Measurements from ENCODE around the gene BLZF1.
"Not testable (repeated sequence)": the region's sequence is repeated elsewhere in the genome, so short reads cannot be mapped to it uniquely, and the experiment has no call there.

Gene BLZF1

DNA sequence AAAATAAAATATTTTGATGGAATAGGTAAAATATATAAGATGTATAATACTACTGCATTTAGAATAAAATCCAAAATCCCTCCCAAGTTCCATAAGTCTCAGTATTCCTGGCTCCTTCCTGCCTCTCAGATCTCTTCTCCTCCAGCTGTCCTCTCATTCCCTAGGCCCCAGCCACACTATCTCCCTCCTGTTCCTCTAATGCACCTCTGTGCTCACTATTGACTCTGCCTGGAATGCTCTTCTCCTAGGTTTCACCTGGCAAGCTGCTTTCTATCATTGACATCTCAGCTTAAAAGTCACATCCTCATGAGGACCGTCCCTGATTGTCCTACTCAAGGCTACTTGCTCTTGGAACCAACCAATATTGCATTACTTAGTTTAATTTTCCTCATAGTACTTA, 7.6 kb upstream of the BLZF1 start:
- DNase-seq (ENCODE audit: low read depth): no peak

DNA sequence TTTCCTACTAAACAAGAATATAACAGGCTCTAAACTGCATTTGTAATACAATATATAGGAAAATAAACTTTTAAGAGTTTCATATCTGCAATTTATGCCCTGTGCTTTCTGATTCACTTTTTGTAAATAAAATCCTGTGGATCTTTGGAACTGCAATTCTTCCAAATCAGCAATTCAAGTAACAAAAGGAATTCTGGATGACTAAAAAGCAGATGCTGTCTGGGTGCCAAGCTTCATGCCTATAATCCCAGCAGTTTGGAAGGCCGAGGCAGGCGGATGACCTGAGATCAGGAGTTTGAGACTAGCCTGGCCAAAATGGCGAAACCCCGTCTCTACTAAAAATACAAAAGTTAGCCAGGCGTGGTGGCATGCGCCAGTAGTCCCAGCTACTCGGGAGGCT, 6.7 kb upstream of the BLZF1 start:
- DNase-seq (ENCODE audit: low read depth): peak; percentile 28

DNA sequence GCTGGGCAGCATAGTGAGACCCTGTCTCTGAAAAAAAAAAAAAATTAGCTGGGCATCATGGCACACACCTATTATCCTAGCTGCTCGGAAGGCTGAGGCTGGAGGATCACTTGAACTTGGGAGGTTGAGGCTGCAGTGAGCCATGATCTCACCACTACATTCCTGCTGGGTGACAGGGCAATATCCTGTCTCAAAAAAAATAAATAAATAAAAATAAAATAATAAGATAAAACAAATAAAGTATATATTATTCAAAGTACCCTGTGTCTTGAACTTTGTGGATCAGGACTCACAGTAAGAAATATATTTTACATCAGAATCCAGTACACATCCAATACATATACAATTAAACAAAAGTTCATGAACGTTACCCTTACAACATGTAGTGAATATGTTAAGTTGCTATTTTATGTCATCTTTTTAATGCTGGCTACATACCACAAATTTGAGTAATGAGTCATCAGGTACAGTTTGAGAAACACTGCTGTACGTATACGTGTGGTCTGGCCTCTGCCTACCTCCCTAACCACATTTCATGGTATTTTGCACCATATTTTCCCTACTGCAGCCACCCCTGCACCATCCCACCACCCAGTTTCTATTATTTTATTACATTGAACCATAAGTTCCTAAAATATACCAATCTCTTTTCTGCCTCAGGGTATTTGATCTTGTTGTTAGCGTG, 4.8 kb upstream of the BLZF1 start:
- peak; percentile 97 for DNase-seq (ENCODE audit: low read depth)

DNA sequence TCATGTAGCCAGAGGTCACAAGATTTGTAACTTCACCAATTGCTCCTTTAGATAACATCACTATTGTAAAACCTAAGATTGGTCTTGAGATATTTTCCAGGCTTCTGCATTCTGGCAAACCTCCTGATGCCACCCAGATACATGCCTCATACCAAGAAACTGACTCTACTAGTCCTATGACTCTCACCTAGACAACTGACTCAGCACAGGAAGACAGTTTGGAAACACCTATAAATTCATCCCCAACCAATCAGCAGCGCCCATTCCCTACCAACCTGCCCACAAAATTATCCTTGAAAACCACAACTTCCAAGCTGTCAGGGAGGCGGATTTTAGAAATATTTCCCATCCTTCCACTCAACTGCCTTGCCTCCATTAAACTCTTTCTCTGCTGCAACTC, 3.0 kb upstream of the BLZF1 start:
- DNase-seq (ENCODE audit: low read depth): no peak

DNA sequence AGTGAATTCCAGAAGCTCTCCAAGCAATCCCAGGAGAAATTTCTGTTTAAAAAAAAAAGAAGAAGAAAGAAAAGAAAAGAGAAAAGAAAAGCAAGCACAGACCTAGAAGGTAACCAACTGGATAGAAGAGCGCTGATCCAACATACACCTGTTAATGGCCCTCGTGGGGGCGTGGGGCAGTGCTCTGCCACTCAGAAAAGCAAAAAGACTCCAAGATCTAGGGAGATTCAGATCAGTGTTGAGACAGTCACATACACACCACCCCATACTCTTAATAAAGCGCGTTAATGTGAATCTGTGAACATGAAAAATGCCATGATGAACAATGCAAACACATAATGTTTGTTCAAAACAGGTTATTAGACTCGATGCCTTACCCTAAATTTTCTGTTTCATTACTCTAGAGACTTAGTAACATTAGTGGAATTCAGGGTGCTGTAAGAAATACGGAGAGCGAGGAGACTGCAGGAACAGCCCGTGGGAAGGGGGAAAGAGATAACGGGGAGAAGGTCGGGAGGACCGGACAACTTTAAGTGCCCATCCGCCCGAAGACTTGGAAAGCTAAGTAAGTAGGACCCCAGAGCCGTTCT, 804 bp upstream of the BLZF1 start:
- no peak for DNase-seq (ENCODE audit: low read depth)

DNA sequence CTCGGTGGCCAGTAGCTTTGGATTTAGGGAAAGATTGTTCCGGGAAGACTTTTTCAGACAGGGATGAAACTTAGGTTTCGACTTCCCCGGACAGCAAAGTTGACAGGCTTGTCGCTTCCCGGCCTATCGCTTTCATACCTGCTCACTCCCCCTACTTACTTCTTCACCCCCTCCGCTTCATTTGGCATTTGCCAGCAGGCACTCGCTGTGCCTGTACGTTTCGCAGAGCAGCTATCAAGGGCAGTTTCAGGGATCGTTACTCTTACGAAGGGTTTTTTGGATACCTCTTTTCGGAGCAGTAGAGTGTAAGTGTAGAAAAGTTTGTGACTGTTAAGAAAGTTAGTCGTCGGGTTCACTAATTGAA, 393 bp downstream of the BLZF1 start:
- peak; percentile 26 for DNase-seq (ENCODE audit: low read depth)

DNA sequence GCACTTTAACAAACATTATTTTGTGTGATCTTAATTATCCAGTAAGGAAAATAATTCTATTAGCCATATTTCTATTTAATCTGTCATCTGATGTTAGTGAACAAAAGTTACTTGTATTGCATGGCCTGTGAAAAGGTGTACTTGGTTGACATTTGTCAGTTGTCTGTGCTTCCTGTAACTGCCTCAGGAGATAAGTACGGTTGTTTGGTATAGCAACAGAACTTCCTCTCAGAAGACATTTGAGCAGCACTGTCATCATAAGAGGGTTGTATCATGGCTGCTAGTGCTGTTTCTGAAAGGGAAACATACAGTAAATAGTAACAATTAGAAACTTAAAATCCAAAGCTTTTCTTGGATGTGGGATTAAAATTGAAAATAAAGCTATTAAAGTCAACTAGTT, 3.4 kb downstream of the BLZF1 start:
- DNase-seq (ENCODE audit: low read depth): no peak

DNA sequence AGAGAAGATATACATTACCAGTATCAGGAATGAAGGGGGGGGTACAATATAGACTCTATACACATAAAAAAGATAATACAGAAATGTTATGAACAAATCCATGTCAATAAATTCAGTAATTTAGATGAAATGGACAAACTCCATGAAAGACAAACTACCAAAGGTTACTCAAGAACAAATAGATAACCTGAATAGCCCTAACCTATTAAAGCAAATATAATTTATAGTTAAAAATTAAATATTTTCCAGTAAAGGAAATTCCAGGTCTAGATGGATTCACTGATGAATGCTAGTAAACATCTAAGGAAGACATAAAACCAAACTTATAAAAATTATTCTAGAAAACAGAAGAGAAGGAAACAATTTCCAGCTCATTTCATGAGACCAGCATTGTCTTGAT, 13.2 kb downstream of the BLZF1 start:
- DNase-seq (ENCODE audit: low read depth): no peak

GRCh38 chr1:169383449-169383848, 15.5 kb downstream of the BLZF1 start:
- DNase-seq (ENCODE audit: low read depth): no peak

DNA sequence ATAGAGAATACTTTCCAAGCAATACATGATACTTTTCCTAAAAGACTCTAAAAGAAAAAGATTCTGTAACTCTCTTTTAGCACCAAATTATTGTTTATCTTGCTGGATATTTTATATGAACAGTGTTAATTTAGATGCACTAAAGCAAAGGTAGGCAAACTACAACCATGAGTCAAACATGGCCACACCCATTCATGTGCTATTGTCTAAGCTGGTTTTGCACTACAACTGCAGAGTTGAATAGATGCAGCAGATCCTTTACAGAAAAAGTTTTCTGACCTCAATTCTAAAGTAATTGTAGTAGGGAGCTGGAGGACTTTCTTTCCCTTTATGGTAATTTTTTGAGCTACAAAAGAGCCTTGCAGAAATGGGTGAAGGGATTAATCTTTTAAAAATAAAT, 19.4 kb downstream of the BLZF1 start:
- DNase-seq (ENCODE audit: low read depth): no peak

DNA sequence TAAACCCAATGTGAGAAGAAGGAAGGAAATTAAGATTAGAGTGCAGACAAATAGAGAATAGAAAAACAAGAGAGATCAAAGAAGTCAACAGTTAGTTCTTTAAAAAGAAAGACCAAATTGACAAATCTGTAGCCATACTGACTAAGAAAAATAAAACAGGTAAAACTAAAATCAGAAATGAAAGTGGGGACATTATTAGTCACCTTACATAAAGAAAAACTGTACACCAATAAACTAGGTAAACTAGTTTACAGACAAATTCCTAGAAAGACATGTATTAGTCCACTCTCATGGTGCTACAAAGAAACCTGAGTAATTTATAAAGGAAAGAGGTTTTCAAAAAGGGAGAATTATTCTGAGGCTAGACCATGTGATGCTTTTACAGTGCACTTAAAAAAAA, 22.3 kb downstream of the BLZF1 start:
- DNase-seq (ENCODE audit: low read depth): no peak

DNA sequence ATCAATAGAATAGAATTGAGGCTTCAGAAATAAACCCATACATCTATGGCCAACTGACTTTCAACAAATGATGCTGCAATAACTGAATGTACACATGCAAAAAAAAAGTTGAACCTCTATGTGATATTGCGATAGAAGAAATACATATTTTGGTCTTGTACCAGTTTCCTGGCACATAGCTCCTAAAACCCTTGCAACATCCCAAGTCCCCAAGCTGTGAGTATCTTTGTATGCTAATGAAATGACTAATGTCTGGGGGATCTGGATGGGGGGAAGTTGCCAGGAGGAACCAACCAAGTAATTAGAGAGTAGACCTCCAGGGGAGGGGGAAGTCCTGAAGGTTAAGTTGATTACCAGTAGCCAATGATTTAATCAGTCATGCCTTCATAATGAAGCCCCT, 24.4 kb downstream of the BLZF1 start:
- no peak for DNase-seq (ENCODE audit: low read depth)

DNA sequence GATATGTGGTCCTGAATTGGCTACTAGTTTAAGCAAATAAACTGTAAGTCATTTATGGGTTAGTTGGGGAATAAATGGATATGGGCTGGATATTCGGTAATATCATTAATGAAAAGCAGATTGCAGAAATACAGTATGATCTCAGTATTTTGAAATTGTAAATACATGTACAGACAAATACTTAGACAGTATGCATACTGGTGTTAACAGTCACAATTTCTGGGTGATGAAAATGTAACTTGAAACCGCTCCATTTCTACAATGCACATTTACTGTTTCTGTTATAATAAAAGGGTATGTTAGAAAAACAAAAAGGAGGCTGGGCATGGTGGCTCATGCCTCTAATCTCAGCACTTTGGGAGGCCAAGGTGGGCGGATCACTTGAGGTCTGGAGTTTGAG, 28.0 kb downstream of the BLZF1 start:
- DNase-seq (ENCODE audit: low read depth): peak; percentile 49

GRCh38 chr1:169402578-169402977, 34.6 kb downstream of the BLZF1 start:
- not testable (repeated sequence) for DNase-seq (ENCODE audit: low read depth)

DNA sequence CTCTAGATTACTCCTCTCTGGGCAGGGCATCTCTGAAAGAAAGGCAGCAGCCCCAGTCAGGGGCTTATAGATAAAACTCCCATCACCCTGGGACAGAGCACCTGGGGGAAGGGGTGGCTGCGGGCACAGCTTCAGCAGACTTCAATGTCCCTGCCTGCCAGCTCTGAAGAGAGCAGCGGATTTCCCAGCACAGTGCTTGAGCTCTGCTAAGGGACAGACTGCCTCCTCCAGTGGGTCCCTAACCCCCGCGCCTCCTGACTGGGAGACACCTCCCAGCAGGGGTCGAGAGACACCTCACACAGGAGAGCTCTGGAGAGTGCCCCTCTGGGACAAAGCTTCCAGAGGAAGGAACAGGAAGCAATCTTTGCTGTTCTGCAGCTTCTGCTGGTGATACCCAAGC, 40.3 kb downstream of the BLZF1 start:
- not testable (repeated sequence) for DNase-seq (ENCODE audit: low read depth)

DNA sequence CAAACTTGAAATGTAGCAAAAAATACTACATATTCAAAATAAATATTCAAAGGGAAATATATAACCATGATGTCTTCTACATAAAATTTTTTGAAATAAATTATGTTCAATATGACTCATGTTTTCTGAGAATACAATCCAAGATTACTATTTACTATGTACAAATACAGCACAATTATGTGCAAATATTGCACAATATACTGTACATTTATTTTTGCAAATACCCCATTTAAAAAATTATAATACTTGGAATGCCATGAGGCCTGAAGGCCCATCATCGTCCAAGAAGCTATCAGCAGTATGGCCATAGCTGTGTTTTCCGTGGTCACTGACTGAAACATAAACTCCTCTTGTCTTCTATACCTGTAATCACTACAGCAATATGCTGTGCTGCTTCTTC, 47.0 kb downstream of the BLZF1 start:
- no peak for DNase-seq (ENCODE audit: low read depth)

DNA sequence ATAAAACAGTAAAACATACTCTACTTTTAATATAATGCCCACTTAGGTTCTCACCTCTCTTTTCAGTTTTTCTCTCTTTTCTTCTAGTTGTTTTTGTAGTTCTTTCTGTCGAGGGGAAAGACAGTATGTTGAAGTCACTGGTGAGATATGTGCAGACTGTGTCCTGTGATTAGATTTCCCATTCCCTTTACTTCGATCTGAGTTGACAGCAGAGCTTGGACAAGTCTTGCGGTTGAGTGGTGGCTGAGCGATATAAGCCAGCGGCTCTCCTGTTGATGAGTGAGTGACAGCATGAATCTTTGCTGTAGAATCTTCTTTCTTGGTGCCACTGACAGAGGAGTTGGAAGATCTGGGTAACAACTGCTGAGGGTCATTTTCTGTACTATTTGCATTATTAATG, 53.3 kb downstream of the BLZF1 start:
- DNase-seq (ENCODE audit: low read depth): no peak

- peak; percentile 7 for DNase-seq (ENCODE audit: low read depth)
Observed at GRCh38 chr1:169426174-169426705, 58.2 kb downstream of the BLZF1 start.

GRCh38 chr1:169427081-169427641, 59.2 kb downstream of the BLZF1 start, which contains the start of gene CCDC181:
Gene CCDC181, minus strand, starts transcription at chr1:169427474. Its CDS starts 2,547 bp downstream, at chr1:169424927.
- peak; percentile 50 for DNase-seq (ENCODE audit: low read depth)
